VCaP (cell line): ENCODE results near the gene PARD3B.

Experiments used
- H3K27ac ChIP-seq: fragments of 450-650 bp; 2 replicates; pipeline ENCODE4 v1.5.1; 2017
- TF ChIP-seq, protein P1 (sequence below): fragments of 450-650 bp; conservative IDR thresholded peaks from 2 replicates; pipeline ENCODE4 v1.5.1; 2017; ENCODE audit warnings: mild to moderate bottlenecking, moderate library complexity

PARD3B gene

DNA sequence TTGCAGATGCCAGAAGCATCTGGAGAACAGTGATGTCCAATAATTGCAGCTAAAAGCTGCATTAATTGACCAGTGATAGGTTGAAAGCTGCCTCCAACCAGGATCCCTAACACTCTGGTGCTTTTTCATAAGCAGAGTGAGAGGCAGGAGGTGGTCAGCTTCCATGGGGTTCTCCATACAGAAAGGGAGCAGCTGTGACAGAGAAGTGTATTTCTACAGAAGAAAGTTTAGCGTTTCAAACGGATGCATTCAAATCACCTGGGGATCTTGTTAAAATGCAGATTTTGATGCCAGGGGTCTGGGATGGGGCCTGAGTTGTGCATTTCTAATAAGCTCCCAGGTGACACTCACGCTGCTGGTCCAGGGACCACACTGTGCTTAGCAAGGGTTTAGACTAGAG lies 920.5 kb downstream of the PARD3B start:
- TF ChIP-seq, protein P1, sequence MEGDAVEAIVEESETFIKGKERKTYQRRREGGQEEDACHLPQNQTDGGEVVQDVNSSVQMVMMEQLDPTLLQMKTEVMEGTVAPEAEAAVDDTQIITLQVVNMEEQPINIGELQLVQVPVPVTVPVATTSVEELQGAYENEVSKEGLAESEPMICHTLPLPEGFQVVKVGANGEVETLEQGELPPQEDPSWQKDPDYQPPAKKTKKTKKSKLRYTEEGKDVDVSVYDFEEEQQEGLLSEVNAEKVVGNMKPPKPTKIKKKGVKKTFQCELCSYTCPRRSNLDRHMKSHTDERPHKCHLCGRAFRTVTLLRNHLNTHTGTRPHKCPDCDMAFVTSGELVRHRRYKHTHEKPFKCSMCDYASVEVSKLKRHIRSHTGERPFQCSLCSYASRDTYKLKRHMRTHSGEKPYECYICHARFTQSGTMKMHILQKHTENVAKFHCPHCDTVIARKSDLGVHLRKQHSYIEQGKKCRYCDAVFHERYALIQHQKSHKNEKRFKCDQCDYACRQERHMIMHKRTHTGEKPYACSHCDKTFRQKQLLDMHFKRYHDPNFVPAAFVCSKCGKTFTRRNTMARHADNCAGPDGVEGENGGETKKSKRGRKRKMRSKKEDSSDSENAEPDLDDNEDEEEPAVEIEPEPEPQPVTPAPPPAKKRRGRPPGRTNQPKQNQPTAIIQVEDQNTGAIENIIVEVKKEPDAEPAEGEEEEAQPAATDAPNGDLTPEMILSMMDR, result no peak
- no peak overlapping the region for H3K27ac ChIP-seq

DNA sequence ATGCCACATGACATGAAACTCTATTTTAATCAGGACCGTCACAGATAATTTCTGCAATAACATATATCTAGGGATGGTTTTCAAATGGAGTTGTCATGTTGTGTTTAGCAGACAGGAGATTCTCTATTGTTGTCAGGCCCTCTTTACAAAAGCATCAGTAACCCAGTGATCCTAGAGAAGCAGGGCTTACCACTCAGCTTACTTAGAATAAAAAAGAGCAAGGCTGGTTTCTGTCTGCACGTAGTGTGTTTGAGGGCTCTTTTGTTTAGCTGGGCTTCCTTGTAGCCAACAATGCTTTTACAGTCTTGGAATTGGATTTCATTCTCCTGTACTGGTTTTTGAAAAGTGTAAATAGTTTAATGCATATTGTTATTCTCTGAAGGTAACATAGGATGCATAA lies 926.5 kb downstream of the PARD3B start:
- TF ChIP-seq, protein P1, result no peak
- no peak overlapping the region for H3K27ac ChIP-seq

DNA sequence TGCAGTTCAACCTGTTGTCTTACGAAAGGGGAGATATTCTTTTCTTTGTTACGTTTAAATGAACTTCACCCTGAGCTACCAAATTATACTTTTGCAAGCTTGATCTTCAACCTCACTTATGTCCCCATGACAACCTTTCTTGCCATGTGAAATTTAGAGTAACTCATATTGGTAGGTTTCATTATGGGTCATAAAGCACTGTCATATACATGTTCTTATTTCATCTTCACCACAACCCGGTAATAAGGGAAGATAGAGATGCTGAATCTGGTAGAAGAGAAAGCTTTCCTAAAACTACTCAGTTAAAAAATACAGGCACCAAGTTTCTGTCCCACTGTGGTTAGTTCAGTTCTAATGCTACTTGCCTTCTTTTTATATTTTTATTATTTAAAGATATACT lies 928.5 kb downstream of the PARD3B start:
- no peak overlapping the region for H3K27ac ChIP-seq
- TF ChIP-seq, protein P1, result no peak

DNA sequence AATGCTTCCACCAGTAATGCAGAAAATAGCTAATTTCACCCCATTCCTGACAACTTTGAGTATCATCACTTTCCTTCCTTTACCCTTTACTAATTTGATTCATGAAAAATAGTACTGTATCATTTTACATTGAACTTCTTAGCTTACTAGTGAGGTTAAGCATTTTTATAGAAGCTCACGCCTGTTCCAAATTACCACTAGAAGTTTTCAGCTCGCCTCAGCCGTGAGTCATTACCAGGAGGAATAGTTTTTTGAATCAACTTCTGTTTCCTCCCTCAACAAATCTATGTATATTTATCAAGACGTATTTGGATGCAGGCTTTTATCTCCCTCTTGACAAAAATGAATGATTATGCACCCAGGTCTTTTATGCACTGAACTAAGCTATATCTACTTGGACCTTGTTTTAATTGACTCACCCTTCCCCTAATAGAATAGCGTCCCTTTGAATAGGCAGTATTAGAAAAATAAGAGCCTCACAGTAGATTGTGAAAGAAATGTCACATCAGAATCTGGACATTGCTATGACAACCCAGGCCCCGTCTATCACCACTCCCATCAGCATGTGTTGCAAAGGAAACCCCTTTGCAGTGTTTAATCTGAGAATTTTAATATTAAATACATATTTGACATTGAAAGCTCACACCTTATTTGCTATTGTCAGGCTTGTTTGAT lies 929.6 kb downstream of the PARD3B start:
- TF ChIP-seq, protein P1, result no peak
- no peak overlapping the region for H3K27ac ChIP-seq

DNA sequence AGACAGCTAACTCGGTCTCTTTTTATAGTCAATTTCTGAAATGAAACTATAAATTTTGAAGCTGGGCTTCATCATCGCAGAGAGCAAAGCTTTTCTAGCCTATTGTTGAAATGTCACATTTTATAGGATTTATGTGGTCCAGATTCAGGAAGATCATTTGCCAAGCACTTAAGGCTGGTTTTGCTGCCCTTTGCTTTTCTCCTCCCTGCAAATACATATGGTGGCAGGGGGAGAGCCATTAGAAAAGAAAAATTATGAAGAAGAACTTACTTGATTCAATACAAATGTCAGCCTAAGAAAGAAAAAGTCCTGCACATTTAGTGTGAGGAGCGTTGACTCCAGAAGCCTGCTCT lies 930.1 kb downstream of the PARD3B start:
- H3K27ac ChIP-seq, result no peak overlapping the region

DNA sequence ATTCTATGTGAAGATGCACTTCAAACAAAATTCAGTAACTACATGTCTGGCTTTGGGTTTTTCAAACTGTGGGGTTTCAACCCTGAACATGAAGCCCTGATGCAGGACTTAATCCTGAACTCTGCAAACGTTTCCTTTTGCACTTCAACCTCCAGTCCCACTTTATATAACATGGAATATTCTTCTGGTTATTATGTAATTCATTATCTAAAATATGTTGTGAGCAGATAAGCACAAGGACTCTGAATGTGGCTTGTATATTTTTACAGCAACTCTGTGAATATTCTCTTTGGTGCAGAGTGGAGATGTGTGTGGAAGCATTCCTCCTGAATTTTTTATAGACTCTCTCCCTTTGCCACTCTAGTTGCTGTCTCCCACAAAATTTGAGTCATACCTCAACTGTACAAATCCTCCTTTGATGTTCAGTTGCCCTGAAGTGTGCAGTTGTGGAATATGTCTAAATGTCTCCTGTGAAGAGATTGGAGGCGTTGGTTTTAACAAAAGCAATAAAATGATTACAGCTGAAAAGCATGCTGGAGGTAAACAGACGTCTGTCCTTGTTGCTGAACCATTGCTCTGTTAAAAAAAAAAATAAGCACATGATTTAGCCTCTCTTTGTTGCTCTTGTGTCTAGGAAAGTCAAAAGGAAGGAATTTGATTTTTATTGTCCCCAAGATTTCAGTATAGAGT lies 931.9 kb downstream of the PARD3B start:
- TF ChIP-seq, protein P1, result no peak
- no peak overlapping the region for H3K27ac ChIP-seq

More for the DNA sequence above, 930.1 kb downstream of the PARD3B start:
- TF ChIP-seq, protein P1, result no peak

DNA sequence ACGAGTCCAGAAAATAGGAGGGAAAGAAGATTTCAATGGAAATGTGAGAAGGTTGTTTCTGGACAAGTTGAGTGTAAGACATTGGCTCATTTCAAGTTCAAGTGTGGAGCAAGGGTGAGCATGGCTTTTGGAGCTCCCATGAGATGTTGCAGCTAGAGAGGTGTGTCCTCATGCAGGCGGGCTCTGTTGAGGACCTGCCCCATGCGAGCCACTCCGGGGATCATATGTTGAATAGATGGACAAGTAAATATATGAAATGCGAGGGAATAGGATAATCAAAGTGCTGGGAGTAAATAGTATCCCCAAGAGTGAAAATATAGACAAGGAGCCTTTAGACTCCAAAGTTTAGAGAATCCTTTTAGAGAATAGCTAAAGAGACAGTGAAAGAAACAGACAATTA lies 936.6 kb downstream of the PARD3B start:
- TF ChIP-seq, protein P1, result no peak
- H3K27ac ChIP-seq, result no peak overlapping the region
